ENCODE measurements around the gene ABTB2.

ABTB2 gene

GRCh38 chr11:34160049-34160721, 197.6 kb downstream of the ABTB2 start:
- in situ Hi-C loops (cut with MboI; ENCODE audit: low sequenced_read_pairs): loop anchor here (25.0 kb wide), 2 partner anchors 327 to 727 kb away; no protein-coding TSS in a partner anchor

GRCh38 chr11:34158661-34159060, 199.1 kb downstream of the ABTB2 start:
- in situ Hi-C loops (cut with MboI; ENCODE audit: low sequenced_read_pairs): loop anchor here (25.0 kb wide), 2 partner anchors 329 to 729 kb away; no protein-coding TSS in a partner anchor

DNA sequence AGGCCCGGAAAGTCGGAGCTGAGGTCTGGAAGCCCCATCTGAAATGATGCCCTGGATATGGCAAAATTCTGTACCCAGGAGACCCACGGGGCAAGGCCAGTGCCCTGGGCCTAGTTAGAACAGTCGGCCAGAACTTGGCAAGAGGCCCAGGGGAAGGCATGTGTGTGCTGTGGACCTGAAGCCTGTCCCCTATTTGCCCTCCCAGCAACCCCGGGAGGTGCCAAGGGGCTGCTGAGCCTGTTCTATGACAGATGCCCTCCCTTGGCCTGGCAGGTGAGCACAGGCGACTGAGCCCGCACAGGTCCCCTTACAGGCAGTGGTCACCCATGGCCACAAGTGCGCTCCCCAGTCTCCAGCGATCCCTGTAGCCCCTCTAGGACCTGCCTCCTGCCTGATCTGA, 200.6 kb downstream of the ABTB2 start:
- in situ Hi-C loops (cut with MboI; ENCODE audit: low sequenced_read_pairs): loop anchor here (25.0 kb wide), 2 partner anchors 330 to 730 kb away; no protein-coding TSS in a partner anchor

DNA sequence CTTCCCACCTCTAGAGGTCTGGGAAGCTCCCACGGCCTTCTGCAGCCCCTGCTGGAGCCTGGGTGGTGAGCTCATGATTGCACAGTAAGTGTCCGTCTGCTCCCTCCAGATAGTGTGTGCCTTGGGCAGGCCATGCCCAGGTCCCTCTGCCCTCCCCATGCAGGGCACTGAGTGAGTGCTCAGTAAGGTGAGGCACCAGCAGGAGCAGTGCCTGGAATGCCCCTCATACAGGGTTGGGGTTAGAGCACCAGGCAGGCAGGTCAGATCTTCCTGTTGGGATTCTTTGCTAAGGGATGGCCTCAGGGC, 202.1 kb downstream of the ABTB2 start:
- in situ Hi-C loops (cut with MboI; ENCODE audit: low sequenced_read_pairs): loop anchor here (25.0 kb wide), 2 partner anchors 332 to 732 kb away; no protein-coding TSS in a partner anchor

GRCh38 chr11:34155057-34155756, 202.6 kb downstream of the ABTB2 start:
- in situ Hi-C loops (cut with MboI; ENCODE audit: low sequenced_read_pairs): loop anchor here (25.0 kb wide), 2 partner anchors 332 to 732 kb away; no protein-coding TSS in a partner anchor

DNA sequence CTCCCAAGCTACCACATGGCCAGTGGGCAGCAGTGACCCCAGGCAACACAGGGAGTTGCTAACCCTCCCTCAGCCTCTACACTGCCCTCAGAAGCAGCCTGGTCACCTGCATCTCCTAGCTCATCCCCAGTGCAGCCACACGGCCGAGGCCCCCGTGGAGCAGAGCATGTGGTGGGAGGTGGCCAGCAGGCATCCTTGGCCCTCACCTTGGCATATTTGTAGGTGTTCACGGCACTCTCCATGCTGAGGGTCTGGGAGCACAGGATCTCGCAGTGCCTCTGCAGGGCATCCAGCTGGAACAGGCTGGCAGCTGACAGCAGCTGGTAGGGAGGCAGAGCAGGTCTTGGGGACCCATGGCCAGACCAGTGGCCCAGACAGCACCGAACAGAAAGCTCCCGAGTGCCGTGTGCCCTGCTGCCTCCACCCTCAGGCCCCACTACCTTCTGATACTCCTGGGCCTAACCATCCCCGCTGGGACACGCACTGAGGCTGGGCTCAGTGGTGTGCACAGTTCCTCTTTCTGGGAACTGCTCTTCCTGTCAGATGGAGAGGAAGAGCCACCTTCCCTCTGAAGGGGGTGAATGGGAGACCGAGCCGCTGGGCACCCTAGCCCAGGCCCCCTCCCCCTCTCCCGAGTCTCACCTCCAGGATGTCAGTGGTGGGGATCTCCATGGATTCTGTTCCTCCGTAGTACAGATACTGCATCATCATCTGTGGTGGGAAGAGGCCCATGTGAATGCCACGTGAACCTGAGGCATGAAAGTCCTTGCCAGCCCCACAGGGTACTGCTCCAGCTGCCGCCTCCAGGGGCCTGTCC, 203.5 kb downstream of the ABTB2 start:
- in situ Hi-C loops (cut with MboI; ENCODE audit: low sequenced_read_pairs): loop anchor here (25.0 kb wide), 2 partner anchors 333 to 733 kb away; no protein-coding TSS in a partner anchor

- in situ Hi-C loops (cut with MboI; ENCODE audit: low sequenced_read_pairs): loop anchor here (25.0 kb wide), 2 partner anchors 335 to 735 kb away; no protein-coding TSS in a partner anchor
Measured at GRCh38 chr11:34151916-34152845, 205.6 kb downstream of the ABTB2 start.

GRCh38 chr11:34151166-34151565, 206.6 kb downstream of the ABTB2 start:
- in situ Hi-C loops (cut with MboI; ENCODE audit: low sequenced_read_pairs): loop anchor here (25.0 kb wide), 2 partner anchors 336 to 736 kb away; no protein-coding TSS in a partner anchor

GRCh38 chr11:34150494-34151151, 207.2 kb downstream of the ABTB2 start:
- in situ Hi-C loops (cut with MboI; ENCODE audit: low sequenced_read_pairs): loop anchor here (25.0 kb wide), 2 partner anchors 337 to 737 kb away; no protein-coding TSS in a partner anchor

- in situ Hi-C loops (cut with MboI; ENCODE audit: low sequenced_read_pairs): loop anchor here (25.0 kb wide), 2 partner anchors 338 to 738 kb away; no protein-coding TSS in a partner anchor
Measured at GRCh38 chr11:34149786-34150185, 208.0 kb downstream of the ABTB2 start.

DNA sequence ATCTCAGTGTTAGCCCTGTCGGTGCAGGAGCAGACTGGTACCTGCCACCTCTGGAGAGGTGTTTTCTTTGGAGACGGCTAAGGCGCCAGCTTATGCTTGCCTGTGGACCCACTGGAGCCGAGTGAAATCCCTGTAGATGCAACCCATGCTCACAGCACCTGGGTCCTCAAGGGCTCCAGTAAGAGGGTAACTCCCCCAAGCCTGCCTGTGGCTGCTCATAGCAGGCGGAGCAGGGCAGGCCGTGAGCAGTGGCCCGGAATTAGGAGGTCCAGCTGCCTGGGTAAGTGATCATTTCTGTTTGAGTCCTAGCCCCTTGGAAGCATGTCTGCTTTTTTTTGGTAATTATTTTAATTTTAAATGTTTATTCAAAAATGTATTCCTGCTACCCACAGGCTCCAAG, 208.5 kb downstream of the ABTB2 start:
- in situ Hi-C loops (cut with MboI; ENCODE audit: low sequenced_read_pairs): no loop called here

- in situ Hi-C loops (cut with MboI; ENCODE audit: low sequenced_read_pairs): no loop called here
Measured at GRCh38 chr11:34148504-34149165, 209.2 kb downstream of the ABTB2 start.

DNA sequence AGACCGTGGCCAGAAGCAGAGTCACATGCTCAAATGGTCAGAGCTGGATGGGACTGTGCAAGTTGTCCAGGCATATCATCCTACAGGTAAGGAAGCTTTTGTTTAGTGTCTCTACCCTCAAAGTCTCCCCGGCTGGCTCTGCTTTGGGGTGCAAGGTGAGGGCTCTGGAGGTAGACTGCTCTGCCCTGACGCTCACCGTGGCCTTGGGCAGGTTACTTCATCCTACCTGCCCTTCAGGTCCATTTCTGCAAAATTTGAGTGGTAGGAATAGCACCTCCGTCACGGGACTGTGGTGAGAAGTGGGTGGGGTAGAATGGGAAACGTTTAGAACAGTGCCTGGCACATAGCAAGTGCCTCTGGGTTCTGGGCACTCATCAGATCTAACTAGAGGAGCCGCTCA, 210.2 kb downstream of the ABTB2 start:
- in situ Hi-C loops (cut with MboI; ENCODE audit: low sequenced_read_pairs): no loop called here

DNA sequence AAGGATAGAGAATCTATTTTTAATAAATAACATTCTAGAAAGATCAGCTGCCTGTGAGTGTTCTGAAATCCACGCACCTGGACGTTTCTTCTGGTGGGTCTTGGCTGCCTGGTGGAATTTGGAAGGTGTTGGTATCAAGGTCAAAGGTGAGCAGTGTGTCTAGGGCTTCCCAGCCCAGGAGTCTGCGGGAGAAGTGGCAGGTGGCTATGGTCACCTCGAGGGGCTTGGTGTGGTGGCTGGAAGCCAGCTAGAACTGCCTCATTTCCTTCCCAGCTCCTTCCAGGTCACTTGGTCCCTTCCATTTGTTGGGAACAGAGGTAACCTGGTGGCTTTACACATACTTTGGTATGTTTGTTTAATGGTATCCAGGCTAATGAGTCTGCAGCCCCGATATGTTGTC, 210.9 kb downstream of the ABTB2 start:
- in situ Hi-C loops (cut with MboI; ENCODE audit: low sequenced_read_pairs): no loop called here

DNA sequence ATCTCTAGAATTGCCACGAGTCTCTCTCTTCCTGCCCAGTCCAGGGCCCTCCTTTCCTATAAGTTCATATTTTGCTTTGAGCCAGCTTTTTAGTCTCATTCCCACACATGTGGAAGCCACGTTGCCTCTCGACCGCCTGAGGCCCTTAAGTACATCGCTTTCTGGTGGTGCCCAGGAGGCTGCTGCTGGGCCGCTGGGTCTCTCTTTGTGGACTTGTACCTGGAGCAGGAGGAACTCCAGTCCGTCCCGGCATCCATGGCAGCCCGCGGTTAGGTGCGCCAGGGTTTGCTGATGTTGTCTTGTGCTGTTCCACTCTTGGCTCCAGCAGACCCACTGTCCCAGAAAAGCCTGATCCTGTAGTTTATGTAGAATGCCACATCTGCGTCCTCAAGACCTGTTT, 211.4 kb downstream of the ABTB2 start:
- in situ Hi-C loops (cut with MboI; ENCODE audit: low sequenced_read_pairs): no loop called here

GRCh38 chr11:34145847-34146381, 211.9 kb downstream of the ABTB2 start:
- in situ Hi-C loops (cut with MboI; ENCODE audit: low sequenced_read_pairs): no loop called here

- in situ Hi-C loops (cut with MboI; ENCODE audit: low sequenced_read_pairs): no loop called here
Measured at GRCh38 chr11:34145073-34145472, 212.7 kb downstream of the ABTB2 start.

GRCh38 chr11:34143048-34143447, 214.8 kb downstream of the ABTB2 start:
- in situ Hi-C loops (cut with MboI; ENCODE audit: low sequenced_read_pairs): no loop called here

- in situ Hi-C loops (cut with MboI; ENCODE audit: low sequenced_read_pairs): no loop called here
Measured at GRCh38 chr11:34140149-34140548, 217.7 kb downstream of the ABTB2 start.
